ENCODE measurements around the gene CSMD2.

The CSMD2 gene

DNA sequence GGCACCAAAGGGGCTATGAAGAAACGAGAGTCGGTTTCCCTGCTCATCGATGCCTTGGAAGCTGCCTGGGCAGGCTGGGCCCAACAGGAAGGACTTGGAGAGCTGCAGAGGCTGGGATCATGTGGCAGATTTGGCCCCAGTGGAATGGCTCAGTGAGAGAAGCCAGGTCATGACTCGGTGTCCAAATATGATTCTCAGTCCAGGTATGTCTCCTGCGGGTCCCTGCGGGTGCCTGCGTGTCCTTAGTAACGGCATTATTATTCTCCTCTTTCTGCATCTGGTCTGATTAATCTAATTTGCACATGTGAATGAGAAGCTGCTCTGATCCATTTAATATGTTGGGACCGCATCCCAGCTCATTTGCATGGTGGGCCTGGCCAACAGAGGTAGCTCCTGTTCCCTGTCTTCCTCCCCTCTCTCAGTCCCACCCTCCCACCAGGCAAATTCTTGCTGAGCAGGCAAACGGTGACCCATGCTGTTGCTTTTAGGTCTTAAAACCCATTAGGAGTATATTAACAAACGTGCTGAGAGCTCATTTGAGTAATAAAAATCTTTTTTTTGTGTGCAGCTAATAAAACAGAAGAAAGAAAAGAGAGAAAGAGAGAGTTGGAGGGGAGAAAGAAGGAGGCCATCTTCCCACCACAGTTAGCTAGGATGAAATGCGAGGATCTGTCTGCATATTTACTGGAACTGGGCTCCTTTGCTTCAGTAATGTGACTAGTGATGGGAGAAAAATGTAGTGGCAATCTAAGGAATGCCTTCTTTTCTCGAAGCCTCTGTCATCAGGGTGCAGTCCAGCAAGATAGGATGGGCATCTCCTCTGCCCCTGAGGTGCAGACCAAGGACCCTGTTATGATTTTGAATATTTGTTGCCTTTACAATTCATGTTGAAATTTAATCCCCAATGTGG lies 167.6 kb downstream of the CSMD2 start:
- no peaks in the 10 kb centered on the region for H3K9me3 ChIP-seq (ENCODE audit: insufficient read depth, low read length)
- no peak overlapping the region for H3K9ac ChIP-seq (ENCODE audit: low read length)
- H2AFZ ChIP-seq (ENCODE audit: low read depth, low read length, severe bottlenecking), result no peak overlapping the region
- H3F3A ChIP-seq (ENCODE audit: insufficient read depth), result no peaks in the 10 kb centered on the region
- no peaks in the 10 kb centered on the region for H3K36me3 ChIP-seq (ENCODE audit: low read length)
- no peak overlapping the region for H3K27ac ChIP-seq (ENCODE audit: low read depth, low read length)
- H3K79me2 ChIP-seq (ENCODE audit: insufficient read depth, low read length), result no peaks in the 10 kb centered on the region
- H3K27me3 ChIP-seq (ENCODE audit: low read length), result no peaks in the 10 kb centered on the region
- no peak for TF ChIP-seq EZH2phosphoT487 (conservative IDR thresholded peaks at IDR 0.05; ENCODE audit: low read length)
- TF ChIP-seq, protein P1, sequence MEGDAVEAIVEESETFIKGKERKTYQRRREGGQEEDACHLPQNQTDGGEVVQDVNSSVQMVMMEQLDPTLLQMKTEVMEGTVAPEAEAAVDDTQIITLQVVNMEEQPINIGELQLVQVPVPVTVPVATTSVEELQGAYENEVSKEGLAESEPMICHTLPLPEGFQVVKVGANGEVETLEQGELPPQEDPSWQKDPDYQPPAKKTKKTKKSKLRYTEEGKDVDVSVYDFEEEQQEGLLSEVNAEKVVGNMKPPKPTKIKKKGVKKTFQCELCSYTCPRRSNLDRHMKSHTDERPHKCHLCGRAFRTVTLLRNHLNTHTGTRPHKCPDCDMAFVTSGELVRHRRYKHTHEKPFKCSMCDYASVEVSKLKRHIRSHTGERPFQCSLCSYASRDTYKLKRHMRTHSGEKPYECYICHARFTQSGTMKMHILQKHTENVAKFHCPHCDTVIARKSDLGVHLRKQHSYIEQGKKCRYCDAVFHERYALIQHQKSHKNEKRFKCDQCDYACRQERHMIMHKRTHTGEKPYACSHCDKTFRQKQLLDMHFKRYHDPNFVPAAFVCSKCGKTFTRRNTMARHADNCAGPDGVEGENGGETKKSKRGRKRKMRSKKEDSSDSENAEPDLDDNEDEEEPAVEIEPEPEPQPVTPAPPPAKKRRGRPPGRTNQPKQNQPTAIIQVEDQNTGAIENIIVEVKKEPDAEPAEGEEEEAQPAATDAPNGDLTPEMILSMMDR (IDR thresholded peaks at IDR 0.05; ENCODE audit: insufficient read depth, low read length, poor library complexity, severe bottlenecking), result no peak
- H4K20me1 ChIP-seq (ENCODE audit: low read depth, low read length), result no peaks in the 10 kb centered on the region
- no peak overlapping the region for H3K4me3 ChIP-seq (ENCODE audit: insufficient read depth, low read length, poor library complexity, severe bottlenecking)
- no peak overlapping the region for H3K4me2 ChIP-seq (ENCODE audit: low read depth, low read length, poor library complexity, severe bottlenecking)
- H3K9me2 ChIP-seq (replicated peaks; ENCODE audit: insufficient read depth, low read length), result no peaks in the 10 kb centered on the region

DNA sequence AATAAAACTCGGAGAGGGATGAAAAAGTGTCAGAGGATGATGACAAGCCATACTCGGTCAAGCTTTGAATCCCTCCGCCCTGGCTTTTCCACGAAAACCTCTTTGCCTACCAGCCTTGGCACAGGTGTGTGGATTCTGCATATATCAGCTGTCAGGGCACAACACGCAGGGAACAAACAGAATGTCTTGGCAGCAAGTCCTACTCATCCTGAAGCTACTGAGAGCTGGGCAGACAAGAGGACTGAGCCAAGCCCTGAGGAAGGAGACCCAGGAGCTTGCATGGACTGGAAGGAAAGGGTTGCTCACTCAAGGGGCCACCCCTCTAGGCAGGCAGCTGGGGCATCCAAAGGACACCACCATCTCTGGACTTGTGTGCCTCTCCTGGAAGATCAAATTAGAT lies 168.7 kb downstream of the CSMD2 start:
- H2AFZ ChIP-seq (ENCODE audit: low read depth, low read length, severe bottlenecking), result no peak overlapping the region
- H4K20me1 ChIP-seq (ENCODE audit: low read depth, low read length), result no peaks in the 10 kb centered on the region
- H3K4me2 ChIP-seq (ENCODE audit: low read depth, low read length, poor library complexity, severe bottlenecking), result no peak overlapping the region
- no peak overlapping the region for H3K9ac ChIP-seq (ENCODE audit: low read length)
- H3K36me3 ChIP-seq (ENCODE audit: low read length), result no peaks in the 10 kb centered on the region
- no peak overlapping the region for H3K4me3 ChIP-seq (ENCODE audit: insufficient read depth, low read length, poor library complexity, severe bottlenecking)
- H3K9me2 ChIP-seq (replicated peaks; ENCODE audit: insufficient read depth, low read length), result no peaks in the 10 kb centered on the region
- no peaks in the 10 kb centered on the region for H3K9me3 ChIP-seq (ENCODE audit: insufficient read depth, low read length)
- H3F3A ChIP-seq (ENCODE audit: insufficient read depth), result no peaks in the 10 kb centered on the region
- no peaks in the 10 kb centered on the region for H3K27me3 ChIP-seq (ENCODE audit: low read length)
- no peaks in the 10 kb centered on the region for H3K79me2 ChIP-seq (ENCODE audit: insufficient read depth, low read length)
- no peak overlapping the region for H3K27ac ChIP-seq (ENCODE audit: low read depth, low read length)
- TF ChIP-seq EZH2phosphoT487 (conservative IDR thresholded peaks at IDR 0.05; ENCODE audit: low read length), result no peak
- TF ChIP-seq, protein P1 (IDR thresholded peaks at IDR 0.05; ENCODE audit: insufficient read depth, low read length, poor library complexity, severe bottlenecking), result no peak

DNA sequence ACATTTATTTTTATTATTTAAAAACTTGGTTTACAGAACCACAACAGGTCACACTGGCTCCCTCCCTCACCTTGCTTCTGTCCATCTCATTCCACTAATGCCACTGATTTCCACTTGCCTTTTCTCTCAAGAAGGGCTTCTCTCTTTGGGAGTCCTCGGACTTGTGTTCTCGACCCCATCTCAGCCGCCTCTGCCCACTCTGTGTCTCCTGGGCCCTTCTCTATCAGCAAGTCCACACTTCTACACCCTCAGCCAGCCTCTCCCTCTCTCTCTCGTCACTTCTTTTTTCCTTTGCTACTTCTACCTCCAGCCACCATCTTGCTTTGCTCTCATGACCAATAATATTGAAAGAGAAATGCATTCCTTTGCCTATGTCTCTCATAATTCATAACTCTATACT lies 171.7 kb downstream of the CSMD2 start:
- Histone ChIP-seq H3K4me2 (ENCODE audit: low read depth, low read length, poor library complexity, severe bottlenecking) (no peak overlapping the region), H3K9me2 (replicated peaks; ENCODE audit: insufficient read depth, low read length) (no peaks in the 10 kb centered on the region), H3K27ac (ENCODE audit: low read depth, low read length) (no peak overlapping the region), H3K9me3 (ENCODE audit: insufficient read depth, low read length) (no peaks in the 10 kb centered on the region), H3F3A (ENCODE audit: insufficient read depth) (no peaks in the 10 kb centered on the region), H3K9ac (ENCODE audit: low read length) (no peak overlapping the region), H4K20me1 (ENCODE audit: low read depth, low read length) (no peaks in the 10 kb centered on the region), H2AFZ (ENCODE audit: low read depth, low read length, severe bottlenecking) (no peak overlapping the region), H3K27me3 (ENCODE audit: low read length) (no peaks in the 10 kb centered on the region), H3K36me3 (ENCODE audit: low read length) (no peaks in the 10 kb centered on the region), H3K4me3 (ENCODE audit: insufficient read depth, low read length, poor library complexity, severe bottlenecking) (no peak overlapping the region), H3K79me2 (ENCODE audit: insufficient read depth, low read length) (no peaks in the 10 kb centered on the region)
- TF ChIP-seq, protein P1 (IDR thresholded peaks at IDR 0.05; ENCODE audit: insufficient read depth, low read length, poor library complexity, severe bottlenecking), result no peak
- TF ChIP-seq EZH2phosphoT487 (conservative IDR thresholded peaks at IDR 0.05; ENCODE audit: low read length), result no peak
